ENCODE measurements around the gene TSHB. TPM values are rescaled to one million over a fixed set of nuclear protein-coding genes. Genes with fewer than 3 reads are reported as not detected.

TSHB gene
- not detected for total RNA-seq (ENCODE audit: unreplicated experiment)
- long read RNA-seq = 0 reads

GRCh38 chr1:115029526-115029925, at the start of gene TSHB:
Gene TSHB (plus strand): TSS chr1:115029826. CDS start chr1:115033363, 3,537 bp downstream.
- Mint-ChIP-seq H3K36me3 (ENCODE audit: unreplicated experiment) (no peaks in the 10 kb centered on the region), H3K27me3 (ENCODE audit: unreplicated experiment) (no peaks in the 10 kb centered on the region), H3K4me1 (ENCODE audit: low read depth, unreplicated experiment) (no peaks in the 10 kb centered on the region), H3K27ac (ENCODE audit: unreplicated experiment) (no peak within 1 kb of the TSS), H3K4me3 (ENCODE audit: unreplicated experiment) (no peak within 1 kb of the TSS), H3K9me3 (ENCODE audit: unreplicated experiment) (no peaks in the 10 kb centered on the region)
- TF ChIP-seq CTCF (IDR thresholded peaks at IDR 0.05; ENCODE audit: partially characterized antibody, unreplicated experiment) = no peak
- no peak for DNase-seq

GRCh38 chr1:114982251-114982650, 47.4 kb upstream of the TSHB start:
- peaks cover 6% of the 10 kb centered on the region for H3K9me3 Mint-ChIP-seq (ENCODE audit: unreplicated experiment)
- no peaks in the 10 kb centered on the region for H3K27me3 Mint-ChIP-seq (ENCODE audit: unreplicated experiment)
- H3K4me3 Mint-ChIP-seq (ENCODE audit: unreplicated experiment) = no peak overlapping the region
- no peak for TF ChIP-seq CTCF (IDR thresholded peaks at IDR 0.05; ENCODE audit: partially characterized antibody, unreplicated experiment)
- no peaks in the 10 kb centered on the region for H3K4me1 Mint-ChIP-seq (ENCODE audit: low read depth, unreplicated experiment)
- DNase-seq = no peak
- H3K36me3 Mint-ChIP-seq (ENCODE audit: unreplicated experiment) = peaks cover 17% of the 10 kb centered on the region
- H3K27ac Mint-ChIP-seq (ENCODE audit: unreplicated experiment) = no peak overlapping the region

- DNase-seq = no peak
- Mint-ChIP-seq H3K27me3 (ENCODE audit: unreplicated experiment) (no peaks in the 10 kb centered on the region), H3K36me3 (ENCODE audit: unreplicated experiment) (peaks cover 27% of the 10 kb centered on the region), H3K4me3 (ENCODE audit: unreplicated experiment) (no peak overlapping the region), H3K27ac (ENCODE audit: unreplicated experiment) (no peak overlapping the region), H3K9me3 (ENCODE audit: unreplicated experiment) (peaks cover 6% of the 10 kb centered on the region), H3K4me1 (ENCODE audit: low read depth, unreplicated experiment) (no peaks in the 10 kb centered on the region)
- no peak for TF ChIP-seq CTCF (IDR thresholded peaks at IDR 0.05; ENCODE audit: partially characterized antibody, unreplicated experiment)
These were observed 43.3 kb upstream of the TSHB start for GRCh38 chr1:114986286-114986685.

GRCh38 chr1:114988095-114988494, 41.5 kb upstream of the TSHB start:
- Mint-ChIP-seq H3K9me3 (ENCODE audit: unreplicated experiment) (peaks cover 2% of the 10 kb centered on the region), H3K27me3 (ENCODE audit: unreplicated experiment) (no peaks in the 10 kb centered on the region), H3K36me3 (ENCODE audit: unreplicated experiment) (peaks cover 14% of the 10 kb centered on the region), H3K4me3 (ENCODE audit: unreplicated experiment) (no peak overlapping the region), H3K4me1 (ENCODE audit: low read depth, unreplicated experiment) (no peaks in the 10 kb centered on the region), H3K27ac (ENCODE audit: unreplicated experiment) (no peak overlapping the region)
- TF ChIP-seq CTCF (IDR thresholded peaks at IDR 0.05; ENCODE audit: partially characterized antibody, unreplicated experiment) = no peak
- DNase-seq = no peak

GRCh38 chr1:114997510-114998289, 31.9 kb upstream of the TSHB start:
- H3K4me3 Mint-ChIP-seq (ENCODE audit: unreplicated experiment) = no peak overlapping the region
- H3K9me3 Mint-ChIP-seq (ENCODE audit: unreplicated experiment) = peaks cover 2% of the 10 kb centered on the region
- no peaks in the 10 kb centered on the region for H3K4me1 Mint-ChIP-seq (ENCODE audit: low read depth, unreplicated experiment)
- TF ChIP-seq CTCF (IDR thresholded peaks at IDR 0.05; ENCODE audit: partially characterized antibody, unreplicated experiment) = no peak
- no peaks in the 10 kb centered on the region for H3K36me3 Mint-ChIP-seq (ENCODE audit: unreplicated experiment)
- H3K27ac Mint-ChIP-seq (ENCODE audit: unreplicated experiment) = no peak overlapping the region
- H3K27me3 Mint-ChIP-seq (ENCODE audit: unreplicated experiment) = no peaks in the 10 kb centered on the region
- no peak for DNase-seq

Data from glutamatergic neuron (in vitro differentiated cells).